Activated CD4-positive, alpha-beta T cell treated with anti-CD3 and anti-CD28 coated beads, Interleukin-2, amount 10 ng/mL, durations not matched to agents 7 days and 5 days (primary cell): Measurements from ENCODE around the gene WDR27. TPM values are rescaled to one million over a fixed set of nuclear protein-coding genes. Genes with fewer than 3 reads are reported as not detected.
"Not testable (repeated sequence)": the region's sequence is repeated elsewhere in the genome, so short reads cannot be mapped to it uniquely, and the experiment has no call there.

Experiments
- CTCF ChIA-PET: fragments of 350-600 bp; sonication (Branson Sonifier 250); formaldehyde crosslinking; loops from one replicate; lab custom pipeline; 2021; ENCODE audit warnings: antibody characterized with exemption; lab: Charles Lee
- POLR2A ChIA-PET: fragments of 350-600 bp; sonication (Branson Sonifier 250); formaldehyde crosslinking; loops from one replicate; lab custom pipeline; 2021; ENCODE audit warnings: antibody characterized with exemption; lab: Charles Lee
- DNase-seq: peaks from one replicate; pipeline ENCODE4 v3.0.0-alpha.2; 2020
- H3K27ac Mint-ChIP-seq: one replicate; pipeline ENCODE4 v1.8.0; 2021; ENCODE audit warnings: mild to moderate bottlenecking, moderate library complexity, mixed read lengths
- H3K27me3 Mint-ChIP-seq: one replicate; pipeline ENCODE4 v1.8.0; 2021; ENCODE audit warnings: mixed read lengths
- H3K36me3 Mint-ChIP-seq: one replicate; pipeline ENCODE4 v1.8.0; 2021; ENCODE audit warnings: low read depth, mixed read lengths
- H3K4me1 Mint-ChIP-seq: one replicate; pipeline ENCODE4 v1.8.0; 2021; ENCODE audit warnings: mixed read lengths
- H3K4me3 Mint-ChIP-seq: one replicate; pipeline ENCODE4 v1.8.0; 2021; ENCODE audit warnings: mild to moderate bottlenecking, moderate library complexity, mixed read lengths
- H3K9me3 Mint-ChIP-seq: one replicate; pipeline ENCODE4 v1.8.0; 2021; ENCODE audit warnings: mixed read lengths
- total RNA-seq, 2 experiments: library from RNA; stranded (reverse); gene quantifications; one replicate each; pipeline ENCODE4 v1.2.3, GENCODE V29; 2021

WDR27 gene
- total RNA-seq, 2 experiments from 2014 or later = 18.1 to 21.9 TPM

DNA sequence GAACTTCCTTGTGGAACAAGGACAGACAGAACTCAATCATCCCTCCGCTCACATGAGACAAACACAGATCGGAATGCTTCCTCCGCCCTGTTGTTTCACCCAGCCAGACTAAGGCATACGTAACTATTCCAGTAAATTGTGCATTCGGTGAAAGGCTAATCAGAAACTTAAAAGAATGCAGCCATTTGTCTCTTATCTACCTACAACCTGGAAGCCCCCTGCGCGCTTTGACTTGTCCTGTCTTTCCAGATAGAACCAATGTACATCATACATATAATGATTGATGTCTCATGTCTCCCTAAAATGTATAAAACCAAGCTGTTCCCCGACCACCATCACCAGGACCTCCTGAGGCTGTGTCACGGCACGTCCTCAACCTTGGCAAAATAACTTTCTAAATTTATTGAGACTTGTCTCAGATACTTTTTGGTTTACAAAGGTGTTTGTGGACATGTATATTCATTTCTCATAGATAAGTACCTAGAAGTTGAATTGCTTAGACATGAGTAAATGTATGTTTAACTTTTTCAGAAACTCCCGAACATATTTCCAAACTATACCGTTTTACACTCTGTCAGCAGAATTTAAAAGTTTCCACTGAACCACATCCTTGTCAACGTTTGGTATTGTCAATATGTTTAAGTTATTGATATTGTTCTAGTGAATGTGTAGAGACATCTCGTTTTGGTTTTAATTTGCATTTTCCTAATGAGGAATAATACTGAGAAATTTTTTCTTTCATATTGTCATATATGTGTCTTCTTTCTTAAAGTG, 250.6 kb downstream of the WDR27 start:
- no peak overlapping the region for H3K4me3 Mint-ChIP-seq
- POLR2A ChIA-PET = no interaction called here
- H3K36me3 Mint-ChIP-seq = no peaks in the 10 kb centered on the region
- no peaks in the 10 kb centered on the region for H3K4me1 Mint-ChIP-seq
- H3K9me3 Mint-ChIP-seq = no peaks in the 10 kb centered on the region
- CTCF ChIA-PET = no interaction called here
- H3K27me3 Mint-ChIP-seq = no peaks in the 10 kb centered on the region
- no peak overlapping the region for H3K27ac Mint-ChIP-seq
- DNase-seq = no peak

DNA sequence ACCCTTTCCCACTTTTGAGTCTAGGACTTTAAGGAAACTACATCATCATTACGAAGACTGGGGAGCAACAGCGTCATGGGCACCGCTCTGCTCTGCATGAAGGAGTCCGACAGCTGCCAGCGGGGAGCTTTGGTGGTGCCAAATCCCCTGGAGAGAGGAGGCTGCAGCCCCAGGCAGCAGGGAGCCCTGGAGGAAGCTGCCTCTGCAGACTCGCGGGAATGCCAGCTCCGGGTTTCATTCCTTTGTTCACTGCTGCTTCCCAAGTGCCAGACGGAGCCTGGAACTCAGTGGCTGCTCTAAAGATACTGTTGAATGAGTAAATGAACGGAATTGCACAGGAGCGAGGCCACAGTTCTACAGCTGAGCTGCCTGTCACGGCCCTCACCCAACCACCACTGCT, 251.7 kb downstream of the WDR27 start:
- H3K4me3 Mint-ChIP-seq = no peak overlapping the region
- H3K27ac Mint-ChIP-seq = no peak overlapping the region
- DNase-seq = no peak
- H3K4me1 Mint-ChIP-seq = no peaks in the 10 kb centered on the region
- no peaks in the 10 kb centered on the region for H3K27me3 Mint-ChIP-seq
- H3K36me3 Mint-ChIP-seq = no peaks in the 10 kb centered on the region
- ChIA-PET CTCF (no interaction called here), POLR2A (no interaction called here)
- H3K9me3 Mint-ChIP-seq = no peaks in the 10 kb centered on the region

DNA sequence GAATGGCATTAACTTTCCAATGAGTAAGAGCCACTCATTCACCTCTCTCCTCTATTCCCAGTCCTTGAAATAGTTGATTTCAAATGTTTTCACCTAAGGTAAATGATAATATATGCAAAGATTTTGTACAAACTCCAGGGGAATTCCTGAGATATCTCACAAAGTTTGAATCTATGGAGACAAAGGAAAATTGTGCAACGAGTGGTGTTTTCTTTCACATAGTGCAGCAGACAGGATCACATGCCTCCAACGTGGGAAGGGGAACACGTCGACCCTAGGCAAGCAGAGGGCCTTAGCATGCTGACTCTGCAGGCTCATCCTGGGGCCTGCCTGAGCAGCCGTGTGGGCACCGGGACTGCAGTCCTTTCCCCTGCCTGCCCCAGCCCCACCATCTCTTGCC, 252.6 kb downstream of the WDR27 start:
- CTCF ChIA-PET = no interaction called here
- Mint-ChIP-seq H3K4me1 (no peaks in the 10 kb centered on the region), H3K4me3 (no peak overlapping the region), H3K27ac (no peak overlapping the region), H3K9me3 (no peaks in the 10 kb centered on the region), H3K27me3 (no peaks in the 10 kb centered on the region), H3K36me3 (no peaks in the 10 kb centered on the region)
- POLR2A ChIA-PET = no interaction called here
- DNase-seq = no peak

DNA sequence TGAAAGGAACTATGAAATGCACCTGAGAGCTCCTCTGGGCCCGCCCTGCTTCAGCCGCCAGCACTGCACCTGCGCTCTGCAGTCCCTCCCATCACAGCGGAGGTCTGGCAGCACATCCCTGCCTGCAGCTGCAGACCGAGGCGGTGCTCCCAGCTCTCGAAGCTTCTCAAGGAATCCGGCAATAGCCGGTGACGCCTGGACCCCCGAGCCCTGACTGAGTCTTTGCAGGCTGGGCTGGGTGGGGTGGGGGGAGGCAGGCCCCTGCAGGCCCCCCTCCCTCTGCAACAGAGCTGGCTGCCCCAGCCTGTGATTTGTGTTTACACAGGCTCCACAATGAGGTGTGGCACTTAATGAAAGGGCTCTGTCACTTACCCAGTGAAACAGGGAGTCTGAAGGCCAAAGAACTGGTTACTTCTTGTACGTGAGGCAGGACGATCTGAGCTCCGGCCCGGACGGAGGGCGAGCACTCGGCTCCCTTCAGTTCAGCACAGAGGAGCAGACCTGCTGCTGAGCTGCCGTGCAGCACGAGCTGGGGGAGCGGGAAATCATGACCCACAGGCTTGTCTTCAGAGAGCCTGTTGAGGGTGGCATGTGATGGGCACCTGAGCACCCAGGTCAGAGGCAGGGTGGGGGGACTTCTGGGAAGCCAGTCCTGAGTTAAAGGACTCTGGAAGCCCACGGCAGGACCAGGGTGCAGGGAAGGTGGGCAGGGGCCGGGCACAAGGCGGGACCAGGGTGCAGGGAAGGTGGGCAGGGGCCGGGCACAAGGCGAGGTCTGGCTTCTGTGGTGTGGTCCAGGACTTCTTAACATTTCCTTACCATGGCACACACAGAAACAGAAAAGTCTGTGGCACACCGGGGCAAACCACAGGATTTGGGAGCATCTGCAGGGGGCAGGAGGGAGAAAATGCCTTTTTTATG, 255.9 kb downstream of the WDR27 start:
- H3K27me3 Mint-ChIP-seq = peaks cover 4% of the 10 kb centered on the region
- POLR2A ChIA-PET = no interaction called here
- no peaks in the 10 kb centered on the region for H3K9me3 Mint-ChIP-seq
- CTCF ChIA-PET = no interaction called here
- H3K4me1 Mint-ChIP-seq = no peaks in the 10 kb centered on the region
- no peak for DNase-seq
- H3K36me3 Mint-ChIP-seq = no peaks in the 10 kb centered on the region
- H3K27ac Mint-ChIP-seq = no peak overlapping the region
- no peak overlapping the region for H3K4me3 Mint-ChIP-seq

DNA sequence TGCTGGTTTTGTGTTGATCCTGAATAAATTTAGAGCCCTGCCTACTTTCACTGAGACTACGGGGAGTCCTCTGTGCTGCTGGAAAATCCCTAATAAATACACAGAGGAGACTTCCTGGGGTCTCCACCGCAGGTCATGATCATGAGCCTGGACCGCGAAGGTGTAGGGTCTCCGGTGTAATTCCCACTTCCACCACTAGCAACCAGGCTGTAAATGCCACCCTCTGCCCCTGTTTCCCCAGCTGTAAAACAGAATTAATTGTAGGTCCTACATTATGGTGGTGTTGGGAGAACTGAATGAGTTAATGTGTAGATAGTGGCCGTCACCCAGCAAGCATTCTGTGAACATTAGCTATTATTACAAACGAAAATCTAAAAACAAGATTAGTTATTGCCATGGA, 256.6 kb downstream of the WDR27 start:
- ChIA-PET CTCF (no interaction called here), POLR2A (no interaction called here)
- Mint-ChIP-seq H3K9me3 (no peaks in the 10 kb centered on the region), H3K4me1 (no peaks in the 10 kb centered on the region), H3K4me3 (no peak overlapping the region), H3K27ac (no peak overlapping the region), H3K36me3 (no peaks in the 10 kb centered on the region), H3K27me3 (peaks cover 4% of the 10 kb centered on the region)
- no peak for DNase-seq

DNA sequence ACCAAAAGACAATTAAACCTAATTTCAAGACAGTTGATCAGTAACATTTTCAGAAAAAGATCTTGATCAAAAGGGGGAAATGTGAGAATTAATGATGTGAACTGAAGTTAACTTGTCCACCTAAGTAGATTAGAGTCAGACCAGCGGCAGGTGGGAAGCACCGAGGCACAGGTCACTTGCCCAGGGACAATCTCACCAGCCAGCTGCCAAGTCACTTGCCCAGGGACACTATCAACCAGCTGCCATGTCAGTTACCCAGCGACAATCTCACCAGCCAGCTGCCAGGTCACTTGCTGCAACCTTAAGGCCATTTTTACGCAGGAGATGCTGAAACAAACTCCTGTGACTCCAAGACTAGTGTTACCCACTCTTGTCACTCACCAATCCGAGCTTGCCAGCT, 260.5 kb downstream of the WDR27 start:
- H3K27ac Mint-ChIP-seq = no peak overlapping the region
- peaks cover 6% of the 10 kb centered on the region for H3K27me3 Mint-ChIP-seq
- POLR2A ChIA-PET = no interaction called here
- CTCF ChIA-PET = no interaction called here
- H3K4me1 Mint-ChIP-seq = no peaks in the 10 kb centered on the region
- no peaks in the 10 kb centered on the region for H3K36me3 Mint-ChIP-seq
- no peak overlapping the region for H3K4me3 Mint-ChIP-seq
- no peak for DNase-seq
- H3K9me3 Mint-ChIP-seq = no peaks in the 10 kb centered on the region

DNA sequence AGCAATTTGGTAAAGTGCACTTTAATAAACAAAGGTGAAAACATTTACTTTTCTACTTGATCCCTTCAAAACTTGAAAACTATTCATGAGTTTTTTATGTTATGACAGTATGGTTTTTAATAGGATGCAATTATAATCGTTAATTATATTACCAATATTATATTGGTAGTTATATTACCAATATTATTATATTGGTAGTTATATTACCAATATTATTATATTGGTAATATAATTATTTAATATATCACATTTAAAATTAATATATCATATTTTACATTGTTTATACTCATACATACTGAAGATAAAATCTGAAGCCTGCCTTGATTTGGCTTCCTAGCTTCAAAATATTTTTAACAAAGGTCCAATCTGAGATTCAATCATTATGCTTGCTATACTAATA, 262.1 kb downstream of the WDR27 start:
- Mint-ChIP-seq H3K4me3 (no peak overlapping the region), H3K4me1 (no peaks in the 10 kb centered on the region), H3K9me3 (no peaks in the 10 kb centered on the region), H3K27ac (no peak overlapping the region), H3K36me3 (no peaks in the 10 kb centered on the region), H3K27me3 (peaks cover 6% of the 10 kb centered on the region)
- CTCF ChIA-PET = no interaction called here
- POLR2A ChIA-PET = no interaction called here
- DNase-seq = no peak

DNA sequence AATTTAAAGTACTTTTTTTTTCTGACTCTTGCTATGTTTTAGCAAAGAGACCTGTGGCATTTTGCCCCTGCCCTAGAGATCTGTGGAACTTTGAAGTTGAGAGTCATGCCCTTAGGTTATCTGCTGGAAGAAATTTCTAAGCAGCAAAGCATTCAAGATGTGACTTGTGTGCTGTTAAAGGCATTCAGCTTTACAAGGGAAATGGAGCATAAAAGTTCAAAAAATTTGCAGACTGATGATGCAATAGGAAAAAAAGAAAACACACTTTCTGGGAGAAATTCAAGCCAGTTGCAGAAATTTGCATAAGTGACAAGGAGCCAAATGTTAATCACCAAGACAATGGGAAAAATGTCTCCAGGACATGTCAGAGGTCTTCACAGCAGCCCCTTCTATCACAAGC, 267.3 kb downstream of the WDR27 start:
- H3K4me3 Mint-ChIP-seq, H3K4me1 Mint-ChIP-seq, POLR2A ChIA-PET, H3K27me3 Mint-ChIP-seq, H3K27ac Mint-ChIP-seq, CTCF ChIA-PET, H3K36me3 Mint-ChIP-seq, DNase-seq: not testable (repeated sequence)
- H3K9me3 Mint-ChIP-seq = peaks cover 29% of the 10 kb centered on the region

DNA sequence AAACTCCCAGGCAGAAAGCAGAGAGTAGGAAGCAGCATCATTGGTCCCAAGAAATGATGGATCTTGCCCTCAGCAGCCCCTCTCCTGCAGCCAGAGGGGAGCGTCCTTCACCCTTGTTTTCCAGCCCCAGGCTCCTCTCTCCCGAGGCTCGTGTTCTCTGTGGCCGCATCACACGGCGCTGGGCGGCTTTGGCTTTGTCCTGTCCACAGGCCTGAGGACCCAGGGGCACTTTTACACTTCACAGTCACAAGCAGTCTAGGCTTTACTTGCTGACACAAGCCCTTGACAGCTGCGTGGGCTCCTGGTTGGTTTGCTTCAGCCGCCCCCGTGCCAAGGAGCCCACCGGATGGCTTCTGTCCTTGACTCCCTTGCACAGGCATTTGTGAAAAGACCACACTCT, 272.8 kb downstream of the WDR27 start:
- H3K36me3 Mint-ChIP-seq = no peaks in the 10 kb centered on the region

DNA sequence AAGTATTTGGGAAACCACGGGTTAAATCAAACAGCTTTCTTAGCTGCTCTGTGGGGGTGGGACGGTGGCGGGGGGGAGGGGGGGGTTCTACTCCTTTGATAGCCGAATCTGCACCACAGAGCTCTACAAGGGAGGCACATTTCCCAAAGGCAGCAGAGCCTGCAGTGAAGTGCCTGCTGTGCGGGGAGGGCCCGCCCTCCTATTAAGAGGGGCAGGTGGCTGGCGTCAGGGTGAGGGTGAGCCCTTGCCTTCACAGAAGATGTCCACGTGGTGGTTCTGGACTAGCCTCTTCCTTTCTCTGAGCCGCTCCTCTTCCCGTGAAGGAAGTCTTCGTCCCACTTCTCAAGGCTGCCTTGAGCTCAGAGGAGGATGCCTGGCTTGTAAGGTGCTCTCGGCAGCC, 273.3 kb downstream of the WDR27 start:
- ChIA-PET POLR2A (no interaction called here), CTCF (no interaction called here)
- peaks cover 29% of the 10 kb centered on the region for H3K9me3 Mint-ChIP-seq
- H3K27me3 Mint-ChIP-seq = no peaks in the 10 kb centered on the region
- no peak for DNase-seq
- H3K27ac Mint-ChIP-seq = no peak overlapping the region
- no peaks in the 10 kb centered on the region for H3K36me3 Mint-ChIP-seq
- H3K4me1 Mint-ChIP-seq = no peaks in the 10 kb centered on the region
- H3K4me3 Mint-ChIP-seq = no peak overlapping the region

More for the DNA sequence above, 272.8 kb downstream of the WDR27 start:
- DNase-seq = no peak
- ChIA-PET POLR2A (no interaction called here), CTCF (no interaction called here)
- H3K27ac Mint-ChIP-seq = no peak overlapping the region
- H3K4me3 Mint-ChIP-seq = no peak overlapping the region
- H3K27me3 Mint-ChIP-seq = no peaks in the 10 kb centered on the region
- H3K9me3 Mint-ChIP-seq = peaks cover 32% of the 10 kb centered on the region
- no peaks in the 10 kb centered on the region for H3K4me1 Mint-ChIP-seq

DNA sequence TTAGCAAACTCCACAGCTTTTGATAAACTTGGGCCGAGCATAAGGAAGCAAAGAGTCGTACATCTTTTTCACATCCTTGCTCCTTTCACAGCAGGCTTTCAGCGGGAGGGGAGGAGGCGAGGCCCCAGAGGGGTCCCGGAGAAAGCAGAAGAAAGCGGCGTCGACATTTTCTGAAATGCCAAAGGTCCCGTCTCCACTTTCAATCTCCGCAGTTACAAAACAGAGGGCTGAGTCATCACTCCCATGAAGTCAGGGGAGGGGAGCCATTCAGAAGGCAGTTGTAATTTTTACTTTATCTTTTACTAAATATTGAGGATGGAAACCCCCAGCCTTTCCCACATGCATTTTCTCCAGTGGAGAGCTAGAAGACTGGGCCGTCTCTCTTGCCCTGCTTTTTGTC, 274.0 kb downstream of the WDR27 start:
- no peak for DNase-seq
- Mint-ChIP-seq H3K4me1 (no peaks in the 10 kb centered on the region), H3K36me3 (no peaks in the 10 kb centered on the region), H3K9me3 (peaks cover 27% of the 10 kb centered on the region), H3K4me3 (no peak overlapping the region), H3K27me3 (no peaks in the 10 kb centered on the region), H3K27ac (no peak overlapping the region)
- ChIA-PET CTCF (no interaction called here), POLR2A (no interaction called here)

DNA sequence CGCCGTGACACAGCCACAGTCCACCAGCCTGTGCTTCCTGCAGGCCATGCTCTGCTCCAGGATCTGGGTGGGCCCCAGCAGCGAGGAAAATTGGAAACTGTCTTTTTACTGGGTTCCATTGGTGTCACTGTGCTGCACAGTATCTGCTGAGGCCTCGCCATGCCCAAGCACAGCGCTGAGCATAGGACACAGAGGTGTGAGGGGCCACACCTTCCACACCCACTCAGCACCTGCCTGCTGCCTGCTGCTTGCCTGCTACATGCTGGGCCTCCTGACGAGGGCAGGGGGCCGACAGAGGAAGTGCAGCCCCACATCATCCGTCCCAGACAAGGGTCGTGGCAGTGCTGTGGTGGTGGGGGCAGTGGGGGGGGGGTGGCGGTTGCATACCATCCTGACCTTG, 275.2 kb downstream of the WDR27 start:
- no peaks in the 10 kb centered on the region for H3K27me3 Mint-ChIP-seq

DNA sequence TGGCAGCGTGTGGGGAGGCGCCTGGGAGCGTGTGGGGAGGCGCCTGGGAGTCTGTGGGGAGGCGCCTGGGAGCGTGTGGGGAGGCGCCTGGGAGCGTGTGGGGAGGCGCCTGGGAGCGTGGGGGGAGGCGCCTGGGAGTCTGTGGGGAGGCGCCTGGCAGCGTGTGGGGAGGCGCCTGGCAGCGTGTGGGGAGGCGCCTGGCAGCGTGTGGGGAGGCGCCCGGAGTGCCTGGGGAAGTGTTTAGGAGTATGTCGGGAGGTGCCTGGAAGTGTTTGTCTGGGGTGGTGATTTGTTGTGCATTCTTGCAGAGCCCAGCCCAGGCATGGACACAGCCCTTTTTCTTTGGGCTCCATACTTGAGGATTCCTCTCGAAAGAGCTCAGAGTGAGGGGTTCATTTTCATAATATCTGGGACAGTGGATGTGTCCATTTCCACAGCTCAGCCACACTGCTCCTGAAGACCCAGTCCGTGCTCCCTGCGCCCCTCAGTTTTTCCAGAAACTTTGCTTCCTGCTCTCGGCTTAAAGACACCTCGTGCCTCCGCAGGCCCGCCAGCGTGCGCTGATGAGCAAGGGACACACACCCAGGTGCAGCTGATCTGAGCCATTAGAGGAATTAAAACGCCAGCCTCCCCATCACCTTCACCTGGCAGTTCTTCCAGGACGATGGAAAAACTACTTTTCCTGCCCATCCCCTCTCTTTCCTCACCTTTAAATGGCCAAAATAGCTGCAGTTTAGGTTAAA, 276.0 kb downstream of the WDR27 start:
- Mint-ChIP-seq H3K27ac (no peak overlapping the region), H3K9me3 (peaks cover 11% of the 10 kb centered on the region), H3K4me1 (no peaks in the 10 kb centered on the region), H3K4me3 (no peak overlapping the region), H3K27me3 (no peaks in the 10 kb centered on the region), H3K36me3 (no peaks in the 10 kb centered on the region)
- ChIA-PET CTCF (no interaction called here), POLR2A (no interaction called here)
- no peak for DNase-seq

More for the DNA sequence above, 275.2 kb downstream of the WDR27 start:
- Mint-ChIP-seq H3K4me1 (no peaks in the 10 kb centered on the region), H3K36me3 (no peaks in the 10 kb centered on the region), H3K9me3 (peaks cover 18% of the 10 kb centered on the region), H3K27ac (no peak overlapping the region), H3K4me3 (no peak overlapping the region)
- POLR2A ChIA-PET = no interaction called here
- CTCF ChIA-PET = no interaction called here
- no peak for DNase-seq
